Loucy (cell line): ENCODE data around the gene NFAT5.

ENCODE experiments used
- EZH2phosphoT487 ChIP-seq: fragments of 200-600 bp; IDR thresholded peaks from 2 replicates; pipeline ENCODE4 v1.6.1; 2018; ENCODE audit warnings: antibody characterized with exemption, mild to moderate bottlenecking, moderate library complexity, borderline replicate concordance
- TF ChIP-seq, protein P1 (sequence below): fragments of 200-600 bp; sonication (generic); conservative IDR thresholded peaks from 2 replicates; pipeline ENCODE4 v1.5.1; 2014; ENCODE audit warnings: mild to moderate bottlenecking, antibody characterized with exemption, low read length

DNA sequence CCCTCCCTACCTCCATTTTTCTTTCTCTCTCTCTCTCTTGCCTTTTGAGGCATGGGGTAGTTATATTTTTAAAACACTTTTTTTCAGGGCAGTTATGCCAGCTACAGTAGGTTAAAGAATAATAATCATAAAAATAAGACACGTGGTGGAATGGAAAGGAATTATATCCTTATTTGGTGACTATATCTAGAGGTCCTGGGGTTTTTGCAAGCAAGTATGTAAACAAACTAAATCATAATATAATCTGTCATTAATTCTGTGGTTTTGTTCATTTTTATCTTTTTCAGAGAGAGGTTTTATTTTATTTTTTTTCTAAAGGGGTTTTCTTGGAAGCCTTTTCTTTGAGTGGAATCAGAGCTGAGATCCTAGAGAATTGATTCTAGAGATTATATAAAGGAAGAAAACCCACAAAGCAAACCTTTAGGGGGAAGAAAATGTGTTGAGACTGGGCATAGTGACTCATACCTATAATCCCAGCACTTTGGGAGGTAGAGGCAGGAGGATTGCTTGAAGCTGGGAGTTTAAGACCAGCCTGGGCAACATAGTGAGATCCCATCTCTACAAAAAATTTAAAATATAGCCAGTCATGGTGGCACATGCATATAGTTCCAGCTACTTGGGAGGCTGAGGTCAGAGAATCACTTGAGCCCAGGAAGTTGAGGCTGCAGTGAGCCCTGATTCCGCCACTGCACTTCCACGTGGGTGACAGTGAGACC is 107.4 kb downstream of the NFAT5 start:
- TF ChIP-seq, protein P1, sequence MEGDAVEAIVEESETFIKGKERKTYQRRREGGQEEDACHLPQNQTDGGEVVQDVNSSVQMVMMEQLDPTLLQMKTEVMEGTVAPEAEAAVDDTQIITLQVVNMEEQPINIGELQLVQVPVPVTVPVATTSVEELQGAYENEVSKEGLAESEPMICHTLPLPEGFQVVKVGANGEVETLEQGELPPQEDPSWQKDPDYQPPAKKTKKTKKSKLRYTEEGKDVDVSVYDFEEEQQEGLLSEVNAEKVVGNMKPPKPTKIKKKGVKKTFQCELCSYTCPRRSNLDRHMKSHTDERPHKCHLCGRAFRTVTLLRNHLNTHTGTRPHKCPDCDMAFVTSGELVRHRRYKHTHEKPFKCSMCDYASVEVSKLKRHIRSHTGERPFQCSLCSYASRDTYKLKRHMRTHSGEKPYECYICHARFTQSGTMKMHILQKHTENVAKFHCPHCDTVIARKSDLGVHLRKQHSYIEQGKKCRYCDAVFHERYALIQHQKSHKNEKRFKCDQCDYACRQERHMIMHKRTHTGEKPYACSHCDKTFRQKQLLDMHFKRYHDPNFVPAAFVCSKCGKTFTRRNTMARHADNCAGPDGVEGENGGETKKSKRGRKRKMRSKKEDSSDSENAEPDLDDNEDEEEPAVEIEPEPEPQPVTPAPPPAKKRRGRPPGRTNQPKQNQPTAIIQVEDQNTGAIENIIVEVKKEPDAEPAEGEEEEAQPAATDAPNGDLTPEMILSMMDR: no peak
- no peak for TF ChIP-seq EZH2phosphoT487
